ENCODE data around the gene PCSK9.

The PCSK9 gene

DNA sequence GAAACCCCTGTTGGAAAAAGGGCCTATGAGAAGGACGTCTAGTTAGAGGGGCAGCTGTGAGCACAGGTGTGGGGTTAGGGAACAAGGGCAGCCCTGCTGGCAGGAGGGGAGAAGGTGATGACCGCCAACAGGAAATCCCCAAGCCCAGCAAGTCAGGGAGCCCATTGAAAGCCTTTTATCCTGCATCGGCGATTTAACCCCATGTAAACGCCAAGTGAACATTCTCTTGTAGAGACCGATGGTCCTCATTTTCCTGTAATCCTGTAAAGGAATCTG lies 41.7 kb upstream of the PCSK9 start:
- no peaks in the 10 kb centered on the region for H3K36me3 ChIP-seq
- peaks cover 13 to 16% of the 10 kb centered on the region in 2 experiments for H3K4me1 ChIP-seq (ENCODE audit: control insufficient read depth in 1 of 2, insufficient read depth in 1 of 2, low read depth in 1 of 2, low read length in 1 of 2)
- no peak for TF ChIP-seq CTCF (IDR thresholded peaks at IDR 0.05)
- no peak overlapping the region for H3K4me3 ChIP-seq (ENCODE audit: low read depth in 1 of 2, low read length in 1 of 2)
- H3K9me3 ChIP-seq, result no peaks in the 10 kb centered on the region
- H3K27ac ChIP-seq, result no peak overlapping the region
- H3K27me3 ChIP-seq, result peaks cover 78% of the 10 kb centered on the region

DNA sequence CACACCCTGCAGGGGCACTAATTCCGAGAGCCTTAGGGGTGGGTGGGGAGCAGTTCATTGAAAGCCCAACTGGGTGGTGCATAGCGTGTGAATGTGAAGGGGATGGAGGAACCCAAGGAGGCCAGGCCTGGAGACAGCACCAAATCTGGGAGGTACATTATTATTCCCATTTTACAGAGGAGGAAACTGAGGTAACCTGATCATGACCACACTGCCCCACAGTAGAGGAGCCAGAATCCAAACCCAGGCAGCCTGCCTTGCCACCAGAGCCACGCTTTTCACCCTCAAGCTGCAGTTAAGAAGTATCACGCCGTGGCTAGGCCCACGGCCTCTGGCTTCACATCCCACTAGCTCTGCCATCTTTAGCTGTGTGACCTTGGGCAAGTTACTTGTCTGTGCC lies 41.2 kb upstream of the PCSK9 start:
- Histone ChIP-seq H3K27me3 (peaks cover 78% of the 10 kb centered on the region), H3K9me3 (no peaks in the 10 kb centered on the region), H3K4me3 (ENCODE audit: low read depth in 1 of 2, low read length in 1 of 2) (no peak overlapping the region), H3K4me1 (ENCODE audit: control insufficient read depth in 1 of 2, insufficient read depth in 1 of 2, low read depth in 1 of 2, low read length in 1 of 2) (peaks cover 13 to 16% of the 10 kb centered on the region in 2 experiments), H3K27ac (no peak overlapping the region), H3K36me3 (no peaks in the 10 kb centered on the region)
- TF ChIP-seq CTCF (IDR thresholded peaks at IDR 0.05), result no peak

- no peak within 1 kb of the TSS for H3K4me3 ChIP-seq (ENCODE audit: low read depth in 1 of 2, low read length in 1 of 2)
- no peak for TF ChIP-seq CTCF (IDR thresholded peaks at IDR 0.05)
- no peaks in the 10 kb centered on the region for H3K36me3 ChIP-seq
These were observed 40.7 kb upstream of the PCSK9 start, which contains the start of gene BSND for GRCh38 chr1:54998677-54999076. TSS of gene BSND (plus strand) at chr1:54998933. CDS start at chr1:54999187, 254 bp downstream.

GRCh38 chr1:55000110-55001085 lies 39.0 kb upstream of the PCSK9 start:
- no peak overlapping the region for H3K4me3 ChIP-seq (ENCODE audit: low read depth in 1 of 2, low read length in 1 of 2)
- no peak overlapping the region for H3K27ac ChIP-seq
- no peaks in the 10 kb centered on the region for H3K9me3 ChIP-seq
- no peak for TF ChIP-seq CTCF (IDR thresholded peaks at IDR 0.05)
- peaks cover 13 to 16% of the 10 kb centered on the region in 2 experiments for H3K4me1 ChIP-seq (ENCODE audit: control insufficient read depth in 1 of 2, insufficient read depth in 1 of 2, low read depth in 1 of 2, low read length in 1 of 2)
- peaks cover 64% of the 10 kb centered on the region for H3K27me3 ChIP-seq
- no peaks in the 10 kb centered on the region for H3K36me3 ChIP-seq

More at GRCh38 chr1:54998677-54999076, 40.7 kb upstream of the PCSK9 start, which contains the start of gene BSND:
- Histone ChIP-seq H3K27me3 (peaks cover 78% of the 10 kb centered on the region), H3K27ac (no peak within 1 kb of the TSS), H3K9me3 (no peaks in the 10 kb centered on the region), H3K4me1 (ENCODE audit: control insufficient read depth in 1 of 2, insufficient read depth in 1 of 2, low read depth in 1 of 2, low read length in 1 of 2) (peaks cover 13 to 16% of the 10 kb centered on the region in 2 experiments)

- H3K36me3 ChIP-seq, result no peaks in the 10 kb centered on the region
- no peak overlapping the region for H3K27ac ChIP-seq
- no peak for TF ChIP-seq CTCF (IDR thresholded peaks at IDR 0.05)
- no peaks in the 10 kb centered on the region for H3K9me3 ChIP-seq
- H3K4me1 ChIP-seq (ENCODE audit: control insufficient read depth in 1 of 2, insufficient read depth in 1 of 2, low read depth in 1 of 2, low read length in 1 of 2), result peaks cover 7 to 9% of the 10 kb centered on the region in 2 experiments
- H3K27me3 ChIP-seq, result peaks cover 54% of the 10 kb centered on the region
- H3K4me3 ChIP-seq (ENCODE audit: low read depth in 1 of 2, low read length in 1 of 2), result no peak overlapping the region
These were observed 38.0 kb upstream of the PCSK9 start for GRCh38 chr1:55001311-55001710.
